GM18520 (cell line): ENCODE data around the gene KIR3DL3.
"Not testable (repeated sequence)": the region's sequence is repeated elsewhere in the genome, so short reads cannot be mapped to it uniquely, and the experiment has no call there.

ENCODE experiments used
- ATAC-seq: cut with Tn5 transposase; IDR thresholded peaks from one replicate; pipeline ENCODE4 v1.9.1; 2021; ENCODE audit not compliant: unreplicated experiment

KIR3DL3 gene

GRCh38 chr19:54775830-54776229 lies 51.6 kb downstream of the KIR3DL3 start:
- not testable (repeated sequence) for ATAC-seq

GRCh38 chr19:54777851-54778250 lies 53.6 kb downstream of the KIR3DL3 start:
- not testable (repeated sequence) for ATAC-seq

- ATAC-seq = not testable (repeated sequence)
Observed at GRCh38 chr19:54778896-54779295, 54.7 kb downstream of the KIR3DL3 start.

GRCh38 chr19:54782916-54783315 lies 58.7 kb downstream of the KIR3DL3 start:
- not testable (repeated sequence) for ATAC-seq
